ENCODE results near the gene SERPING1.

SERPING1 gene

GRCh38 chr11:57597916-57598830, 688 bp downstream of the SERPING1 start:
- DNase-seq: no peak

GRCh38 chr11:57598831-57599155, 1.3 kb downstream of the SERPING1 start:
- no peak for DNase-seq

- DNase-seq: no peak
These were observed 1.9 kb downstream of the SERPING1 start for GRCh38 chr11:57599381-57599780.

- DNase-seq: no peak
These were observed 3.8 kb downstream of the SERPING1 start for GRCh38 chr11:57601297-57601696.

GRCh38 chr11:57604296-57605027, 7.0 kb downstream of the SERPING1 start:
- no peak for DNase-seq

GRCh38 chr11:57605028-57605420, 7.5 kb downstream of the SERPING1 start:
- no peak for DNase-seq

GRCh38 chr11:57610170-57610569, 12.7 kb downstream of the SERPING1 start:
- no peak for DNase-seq

- DNase-seq: no peak
These were observed 16.8 kb downstream of the SERPING1 start for GRCh38 chr11:57614234-57614772.

GRCh38 chr11:57615308-57615707, 17.8 kb downstream of the SERPING1 start:
- DNase-seq: no peak

GRCh38 chr11:57616595-57616994, 19.1 kb downstream of the SERPING1 start:
- no peak for DNase-seq

- DNase-seq: no peak
These were observed 21.0 kb downstream of the SERPING1 start for GRCh38 chr11:57618438-57618837.

GRCh38 chr11:57619331-57619730, 21.8 kb downstream of the SERPING1 start:
- no peak for DNase-seq

- no peak for DNase-seq
These were observed 23.0 kb downstream of the SERPING1 start for GRCh38 chr11:57620467-57620866.

GRCh38 chr11:57622263-57622662, 24.8 kb downstream of the SERPING1 start:
- no peak for DNase-seq

- DNase-seq: no peak
These were observed 27.4 kb downstream of the SERPING1 start for GRCh38 chr11:57624864-57625263.

GRCh38 chr11:57626895-57627294, 29.4 kb downstream of the SERPING1 start:
- DNase-seq: no peak

- no peak for DNase-seq
These were observed 32.7 kb downstream of the SERPING1 start for GRCh38 chr11:57630171-57630570.

GRCh38 chr11:57632116-57632515, 34.6 kb downstream of the SERPING1 start:
- DNase-seq: no peak

- no peak for DNase-seq
These were observed 36.0 kb downstream of the SERPING1 start for GRCh38 chr11:57633394-57634070.

GRCh38 chr11:57634311-57634710, 36.8 kb downstream of the SERPING1 start:
- no peak for DNase-seq

- no peak for DNase-seq
These were observed 37.8 kb downstream of the SERPING1 start for GRCh38 chr11:57635246-57635645.

GRCh38 chr11:57637626-57638004, 40.1 kb downstream of the SERPING1 start:
- no peak for DNase-seq

- DNase-seq: peak; percentile 80 to 88
These were observed 40.7 kb downstream of the SERPING1 start for GRCh38 chr11:57638005-57638781.
